ENCODE measurements around the gene UVSSA.
A peak's percentile ranks its signal among the peaks of the same experiment; 100 is the strongest.

Gene UVSSA

GRCh38 chr4:1344696-1345095 lies 2.3 kb upstream of the UVSSA start:
- H3K4me3 ChIP-seq (IDR thresholded peaks at IDR 0.05; ENCODE audit: insufficient read depth, low read depth, low read length): no peak overlapping the region
- H3K79me2 ChIP-seq (ENCODE audit: insufficient read depth, low read depth): no peaks in the 10 kb centered on the region
- H4K20me1 ChIP-seq (ENCODE audit: insufficient read depth): no peaks in the 10 kb centered on the region
- TF ChIP-seq, protein P1, sequence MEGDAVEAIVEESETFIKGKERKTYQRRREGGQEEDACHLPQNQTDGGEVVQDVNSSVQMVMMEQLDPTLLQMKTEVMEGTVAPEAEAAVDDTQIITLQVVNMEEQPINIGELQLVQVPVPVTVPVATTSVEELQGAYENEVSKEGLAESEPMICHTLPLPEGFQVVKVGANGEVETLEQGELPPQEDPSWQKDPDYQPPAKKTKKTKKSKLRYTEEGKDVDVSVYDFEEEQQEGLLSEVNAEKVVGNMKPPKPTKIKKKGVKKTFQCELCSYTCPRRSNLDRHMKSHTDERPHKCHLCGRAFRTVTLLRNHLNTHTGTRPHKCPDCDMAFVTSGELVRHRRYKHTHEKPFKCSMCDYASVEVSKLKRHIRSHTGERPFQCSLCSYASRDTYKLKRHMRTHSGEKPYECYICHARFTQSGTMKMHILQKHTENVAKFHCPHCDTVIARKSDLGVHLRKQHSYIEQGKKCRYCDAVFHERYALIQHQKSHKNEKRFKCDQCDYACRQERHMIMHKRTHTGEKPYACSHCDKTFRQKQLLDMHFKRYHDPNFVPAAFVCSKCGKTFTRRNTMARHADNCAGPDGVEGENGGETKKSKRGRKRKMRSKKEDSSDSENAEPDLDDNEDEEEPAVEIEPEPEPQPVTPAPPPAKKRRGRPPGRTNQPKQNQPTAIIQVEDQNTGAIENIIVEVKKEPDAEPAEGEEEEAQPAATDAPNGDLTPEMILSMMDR (conservative IDR thresholded peaks at IDR 0.05; ENCODE audit: low read depth, low read length): no peak
- no peaks in the 10 kb centered on the region for H3K4me1 ChIP-seq (ENCODE audit: low read depth, poor library complexity, severe bottlenecking)
- H3K9ac ChIP-seq: no peak overlapping the region
- no peak overlapping the region for H3K4me2 ChIP-seq
- H3K36me3 ChIP-seq (ENCODE audit: insufficient read depth): no peaks in the 10 kb centered on the region
- no peak overlapping the region for H2AFZ ChIP-seq (ENCODE audit: low read depth)
- H3K27me3 ChIP-seq (ENCODE audit: insufficient read depth, low read depth): no peaks in the 10 kb centered on the region
- no peak overlapping the region for H3K27ac ChIP-seq

GRCh38 chr4:1345903-1346780 lies 866 bp upstream of the UVSSA start:
- Histone ChIP-seq H3K27me3 (ENCODE audit: insufficient read depth, low read depth) (no peaks in the 10 kb centered on the region), H3K36me3 (ENCODE audit: insufficient read depth) (no peaks in the 10 kb centered on the region), H2AFZ (ENCODE audit: low read depth) (peak overlapping the region; percentile 73), H3K4me1 (ENCODE audit: low read depth, poor library complexity, severe bottlenecking) (no peaks in the 10 kb centered on the region), H4K20me1 (ENCODE audit: insufficient read depth) (no peaks in the 10 kb centered on the region), H3K27ac (peak overlapping the region; percentile 22), H3K9ac (peak overlapping the region; percentile 62), H3K4me3 (IDR thresholded peaks at IDR 0.05; ENCODE audit: insufficient read depth, low read depth, low read length) (no peak overlapping the region), H3K79me2 (ENCODE audit: insufficient read depth, low read depth) (no peaks in the 10 kb centered on the region), H3K4me2 (peak overlapping the region; percentile 56)
- TF ChIP-seq, protein P1 (conservative IDR thresholded peaks at IDR 0.05; ENCODE audit: low read depth, low read length): no peak

DNA sequence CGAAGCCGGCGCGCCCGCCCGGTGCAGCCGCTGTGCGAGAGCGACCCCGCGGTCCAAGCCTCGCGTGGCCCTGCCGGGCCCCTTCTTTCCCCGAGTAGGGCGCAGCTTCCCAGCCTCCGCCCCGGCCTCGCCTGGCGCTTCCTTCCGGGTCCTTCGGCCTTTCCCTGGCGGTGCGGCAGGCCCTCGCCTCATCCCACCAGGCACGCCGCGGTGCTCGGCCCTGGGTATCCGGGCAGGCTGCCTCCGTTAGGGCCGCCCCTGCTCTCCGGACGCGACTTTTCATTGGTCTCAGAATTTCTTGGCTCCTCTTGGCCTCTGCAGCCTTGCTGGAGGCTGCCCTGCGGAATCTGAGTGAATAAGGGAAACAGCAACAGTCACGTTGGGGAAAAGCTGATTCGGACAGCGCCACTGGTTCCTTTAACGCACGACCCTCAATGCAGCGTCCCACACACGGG lies 429 bp downstream of the UVSSA start:
- no peaks in the 10 kb centered on the region for H3K4me1 ChIP-seq (ENCODE audit: low read depth, poor library complexity, severe bottlenecking)
- peak overlapping the region; percentile 70 for H3K9ac ChIP-seq
- TF ChIP-seq, protein P1 (conservative IDR thresholded peaks at IDR 0.05; ENCODE audit: low read depth, low read length): no peak
- no peaks in the 10 kb centered on the region for H3K27me3 ChIP-seq (ENCODE audit: insufficient read depth, low read depth)
- H3K79me2 ChIP-seq (ENCODE audit: insufficient read depth, low read depth): no peaks in the 10 kb centered on the region
- peak overlapping the region; percentile 16; the same call in 1 of the 2 replicates for H2AFZ ChIP-seq (ENCODE audit: low read depth)
- H3K36me3 ChIP-seq (ENCODE audit: insufficient read depth): no peaks in the 10 kb centered on the region
- H4K20me1 ChIP-seq (ENCODE audit: insufficient read depth): no peaks in the 10 kb centered on the region
- H3K4me3 ChIP-seq (IDR thresholded peaks at IDR 0.05; ENCODE audit: insufficient read depth, low read depth, low read length): no peak overlapping the region
- H3K4me2 ChIP-seq: peak overlapping the region; percentile 91
- H3K27ac ChIP-seq: peak overlapping the region; percentile 56

GRCh38 chr4:1348014-1348513 lies 1.1 kb downstream of the UVSSA start:
- H3K4me2 ChIP-seq: peak overlapping the region; percentile 91
- H4K20me1 ChIP-seq (ENCODE audit: insufficient read depth): no peaks in the 10 kb centered on the region
- H3K79me2 ChIP-seq (ENCODE audit: insufficient read depth, low read depth): no peaks in the 10 kb centered on the region
- TF ChIP-seq, protein P1 (conservative IDR thresholded peaks at IDR 0.05; ENCODE audit: low read depth, low read length): no peak
- no peaks in the 10 kb centered on the region for H3K36me3 ChIP-seq (ENCODE audit: insufficient read depth)
- H2AFZ ChIP-seq (ENCODE audit: low read depth): peak overlapping the region; percentile 16; the same call in 1 of the 2 replicates
- H3K27me3 ChIP-seq (ENCODE audit: insufficient read depth, low read depth): no peaks in the 10 kb centered on the region
- H3K4me1 ChIP-seq (ENCODE audit: low read depth, poor library complexity, severe bottlenecking): no peaks in the 10 kb centered on the region
- peak overlapping the region; percentile 56 for H3K27ac ChIP-seq
- H3K4me3 ChIP-seq (IDR thresholded peaks at IDR 0.05; ENCODE audit: insufficient read depth, low read depth, low read length): no peak overlapping the region
- peak overlapping the region; percentile 70; the same call in 1 of the 2 replicates for H3K9ac ChIP-seq

All from KMS-11 (cell line).